Measurements from ENCODE around the gene UNC13D.
"Not testable (repeated sequence)": the region's sequence is repeated elsewhere in the genome, so short reads cannot be mapped to it uniquely, and the experiment has no call there.

Gene UNC13D

GRCh38 chr17:75843577-75844529, at the start of gene UNC13D:
Gene UNC13D (minus strand): TSS chr17:75844404. CDS start chr17:75844337, 67 bp downstream.
- no peak for DNase-seq

DNA sequence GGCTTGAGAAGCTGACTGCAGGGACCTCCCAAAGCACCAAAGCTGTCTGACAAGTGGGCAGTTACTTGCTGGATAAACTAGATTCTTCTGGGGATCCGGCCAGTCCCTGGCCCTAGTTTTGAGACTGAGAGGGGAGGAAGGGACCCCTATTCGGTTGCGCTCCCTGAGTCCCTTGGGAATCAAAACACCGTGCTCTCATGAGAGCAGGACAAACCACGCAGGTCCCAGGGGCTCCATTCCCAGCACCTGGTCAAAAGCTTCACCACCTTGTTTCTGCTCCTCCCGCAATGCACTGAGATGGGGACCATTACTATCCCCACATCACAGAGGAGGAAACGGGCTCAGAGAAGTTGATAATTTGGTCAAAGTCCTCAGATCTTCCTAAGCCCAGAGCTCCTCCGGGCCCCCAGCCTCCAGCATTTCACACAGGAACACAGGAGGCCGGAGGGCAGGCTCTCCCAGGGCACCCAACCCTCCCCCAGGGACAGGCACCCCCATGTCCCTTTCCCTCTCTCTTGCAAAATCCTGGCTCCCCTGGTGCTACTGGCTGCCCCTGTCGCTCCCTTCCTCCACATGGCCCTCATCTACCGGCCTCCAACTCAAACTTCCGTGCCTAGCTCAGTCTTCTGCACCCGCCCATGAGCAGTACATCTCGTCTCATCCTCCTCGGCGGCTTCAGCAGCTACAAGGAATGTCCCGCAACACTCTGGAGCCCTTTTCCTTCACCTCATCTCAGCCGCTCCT, 49.3 kb upstream of the UNC13D start:
- DNase-seq = no peak

GRCh38 chr17:75892556-75893224, 48.5 kb upstream of the UNC13D start:
- no peak for DNase-seq

DNA sequence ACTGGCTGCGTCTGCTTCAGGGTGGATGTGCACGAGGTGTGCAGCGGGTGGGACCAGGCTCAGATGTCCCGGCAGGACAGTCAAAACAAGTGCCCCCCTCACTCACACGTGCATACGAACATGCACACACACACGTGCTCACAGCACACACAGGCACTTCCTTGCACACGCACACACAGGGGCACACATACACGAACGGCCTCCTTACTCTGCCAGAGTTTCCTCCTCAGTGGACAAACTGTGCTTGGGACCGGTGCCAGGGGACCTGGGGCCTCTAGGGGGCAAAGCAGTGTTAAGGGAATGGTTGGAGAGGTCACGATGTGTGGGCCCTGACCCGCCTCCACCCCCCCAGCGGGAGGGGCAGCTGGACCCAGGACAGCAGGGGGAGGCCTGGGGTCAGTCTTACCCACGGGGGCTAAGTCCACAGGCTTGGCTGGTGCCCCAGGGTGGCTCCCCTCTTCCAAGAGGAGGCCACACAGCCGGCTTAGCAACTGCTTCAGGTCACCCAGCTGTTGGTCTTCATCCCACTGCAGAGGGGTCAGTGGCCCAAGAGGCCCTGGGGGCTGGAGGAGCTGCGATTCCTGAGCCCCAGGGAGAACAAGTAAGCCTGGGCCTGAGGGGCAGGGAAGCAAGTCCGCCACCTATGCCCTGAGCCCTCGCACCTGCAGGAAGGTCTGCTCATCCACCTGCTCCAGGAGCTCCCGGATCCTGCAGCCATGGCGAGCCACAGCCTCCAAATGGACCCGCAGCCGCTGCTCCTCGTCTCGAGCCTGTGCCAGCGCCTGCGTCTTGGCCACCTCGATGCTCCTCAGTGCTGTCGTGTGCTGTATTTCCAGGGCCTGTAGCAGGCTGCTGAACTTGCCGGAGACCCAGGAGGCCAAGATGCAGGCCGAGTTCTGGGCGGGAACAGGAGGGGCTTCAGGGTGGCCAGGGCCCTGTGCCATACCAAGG, 47.7 kb upstream of the UNC13D start:
- no peak for DNase-seq

- DNase-seq = no peak
Observed at GRCh38 chr17:75891022-75891604, 46.9 kb upstream of the UNC13D start.

DNA sequence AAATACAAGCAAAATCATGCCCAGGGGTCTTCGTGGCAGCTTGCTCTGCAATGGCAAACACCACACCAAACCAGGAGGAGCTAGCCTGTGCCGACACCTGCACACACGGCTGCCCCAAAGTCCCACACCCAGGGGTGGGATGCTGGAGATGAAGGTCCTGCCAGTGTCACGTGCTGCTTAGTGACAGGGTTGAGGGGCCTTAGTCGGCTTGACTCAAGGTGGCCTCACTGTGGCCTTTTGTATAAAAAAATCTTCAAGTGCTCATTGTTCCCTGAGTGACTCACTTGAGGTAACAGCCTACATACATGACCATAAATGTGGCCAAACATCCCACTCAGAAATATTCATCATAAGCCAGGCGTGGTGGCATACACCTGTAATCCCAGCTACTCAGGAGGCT, 45.2 kb upstream of the UNC13D start:
- no peak for DNase-seq

- no peak for DNase-seq
Observed at GRCh38 chr17:75888484-75888883, 44.3 kb upstream of the UNC13D start.

DNA sequence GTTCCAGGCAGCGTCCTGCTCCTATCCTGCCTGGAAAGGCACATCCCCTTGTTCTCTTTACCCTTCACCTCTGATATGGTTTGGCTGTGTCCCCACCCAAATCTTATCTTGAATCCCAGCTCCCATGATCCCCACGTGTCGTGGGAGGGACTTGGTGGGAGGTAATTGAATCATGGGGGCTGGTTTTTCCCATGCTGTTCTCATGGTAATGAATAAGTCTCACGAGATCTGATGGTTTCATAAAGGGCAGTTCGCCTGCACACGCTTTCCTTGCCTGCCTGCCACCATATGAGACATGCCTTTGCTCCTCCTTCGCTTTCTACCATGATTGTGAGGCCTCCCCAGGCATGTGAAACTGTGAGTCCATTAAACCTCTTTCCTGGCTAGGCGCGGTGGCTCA, 41.7 kb upstream of the UNC13D start:
- not testable (repeated sequence) for DNase-seq

DNA sequence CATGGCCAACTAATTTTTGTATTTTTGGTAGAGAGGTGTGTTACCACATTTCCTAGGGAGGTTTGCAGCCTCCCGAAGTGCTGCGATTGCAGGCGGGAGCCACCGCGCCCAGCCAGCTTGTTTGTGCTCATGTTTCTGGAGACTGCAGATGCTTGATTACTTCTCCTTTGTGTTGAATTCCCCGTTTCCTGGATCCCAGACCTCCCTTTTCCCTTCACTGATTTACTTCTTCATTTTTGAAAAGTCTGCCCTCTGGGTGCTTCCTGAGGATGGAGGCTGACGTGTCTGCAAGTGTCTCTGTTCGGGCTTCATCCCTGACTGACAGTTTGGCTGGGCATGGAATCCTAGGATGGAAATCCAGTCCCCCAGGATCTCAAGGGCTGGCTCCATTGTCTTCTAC, 41.2 kb upstream of the UNC13D start:
- DNase-seq = no peak

DNA sequence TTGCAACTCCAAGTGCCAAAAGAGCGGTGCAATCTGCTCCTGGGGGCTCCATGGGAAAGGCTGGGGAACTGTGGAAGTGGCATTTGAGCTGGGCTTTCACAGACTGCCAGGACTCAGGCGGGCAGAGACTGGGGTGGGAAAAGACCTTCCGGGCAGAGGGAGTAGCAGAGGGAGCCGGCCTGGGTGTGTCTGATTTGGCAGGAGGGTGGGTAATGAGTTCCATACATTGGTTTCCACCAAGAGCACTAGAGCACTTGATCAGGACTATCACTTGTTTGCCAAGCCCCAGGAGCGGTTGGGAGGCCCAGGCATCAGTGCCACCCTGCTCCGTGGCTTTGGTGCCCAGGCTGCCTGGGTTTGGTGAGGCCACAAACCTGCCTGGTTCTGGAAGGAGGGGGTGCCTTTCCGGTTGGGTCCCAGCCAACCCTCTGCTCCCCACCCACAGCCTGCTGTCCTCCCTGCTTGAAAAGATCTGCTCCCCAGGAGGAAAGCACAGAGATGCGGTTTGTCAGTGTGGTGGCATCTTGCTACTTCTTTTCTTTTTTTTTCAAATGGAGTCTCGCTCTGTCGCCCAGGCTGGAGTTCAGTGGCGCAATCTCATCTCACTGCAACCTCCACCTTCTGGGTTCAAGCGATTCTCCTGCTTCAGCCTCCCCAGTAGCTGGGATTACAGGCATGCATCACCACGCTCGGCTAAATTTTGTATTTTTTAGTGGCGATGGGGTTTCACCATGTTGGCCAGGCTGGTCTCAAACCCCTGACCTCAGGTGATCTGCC, 37.7 kb upstream of the UNC13D start:
- no peak for DNase-seq

GRCh38 chr17:75880266-75880665, 36.1 kb upstream of the UNC13D start:
- no peak for DNase-seq

DNA sequence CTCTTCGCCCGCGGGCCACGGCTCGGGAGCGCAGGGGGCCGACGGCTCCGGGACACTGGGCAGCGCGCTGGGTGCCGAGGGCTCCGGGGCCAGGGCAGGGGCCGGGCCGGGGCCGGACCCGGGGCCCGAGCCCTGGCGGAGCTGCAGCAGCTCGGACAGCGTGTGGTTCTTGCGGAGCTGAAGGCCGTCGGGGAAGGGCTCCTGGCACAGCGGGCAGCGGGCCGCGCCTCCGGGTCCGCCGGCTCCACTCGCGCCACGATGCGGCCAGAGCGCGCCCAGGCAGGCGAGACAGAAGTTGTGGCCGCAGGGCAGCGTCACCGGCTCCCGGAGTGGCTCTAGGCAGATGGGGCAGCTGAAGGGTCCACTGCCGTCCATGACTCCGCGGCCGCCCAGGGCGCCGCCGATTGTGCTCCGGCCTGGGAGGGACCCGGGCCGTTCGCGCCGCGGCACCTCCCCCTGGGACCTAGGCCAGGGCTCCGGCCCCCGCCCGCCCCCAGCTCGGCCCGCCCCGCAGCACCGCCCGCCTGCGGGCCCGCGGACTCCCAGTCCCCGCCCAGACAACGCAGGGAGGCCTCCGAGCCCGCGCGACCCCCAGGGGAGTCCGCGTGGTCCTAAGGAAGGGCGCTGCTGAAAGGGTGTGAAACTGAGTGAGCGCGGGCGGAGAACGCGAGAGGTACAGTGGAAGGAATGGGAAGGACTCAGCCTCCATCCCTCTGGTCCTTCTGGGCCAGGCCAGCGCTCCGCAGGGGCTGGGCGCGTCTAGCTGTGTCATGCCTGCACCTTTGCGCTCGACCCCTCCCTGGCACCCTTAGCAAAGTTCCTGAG, 34.2 kb upstream of the UNC13D start, which contains the start of gene TRIM47:
TSS of gene TRIM47 (minus strand) at position 408 of the 825 bp plus-strand sequence. CDS start at position 375, 33 bp downstream.
- no peak for DNase-seq

DNA sequence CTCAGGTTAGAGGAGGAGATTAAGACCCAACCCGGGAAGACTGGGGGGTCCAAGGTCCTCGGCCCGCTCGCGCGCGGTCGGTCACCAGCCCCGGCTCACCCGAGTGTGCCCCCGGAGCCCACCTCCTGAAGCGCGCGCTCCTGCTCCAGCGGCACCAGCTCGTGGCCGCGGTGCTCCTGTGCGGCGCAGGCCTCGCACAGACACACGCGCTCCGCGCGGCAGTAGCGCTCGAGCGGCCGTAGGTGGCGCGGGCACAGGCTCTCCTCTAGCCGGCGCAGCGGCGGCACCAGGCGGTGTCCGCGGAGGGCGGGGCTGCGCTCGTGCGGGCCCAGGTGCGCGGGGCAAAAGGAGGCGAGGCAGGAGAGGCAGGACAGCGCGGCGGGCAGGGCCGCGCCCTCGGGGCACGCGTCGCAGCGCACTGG, 33.6 kb upstream of the UNC13D start:
- DNase-seq = peak; percentile 50

GRCh38 chr17:75876938-75877751, 32.9 kb upstream of the UNC13D start:
- DNase-seq = no peak

GRCh38 chr17:75876190-75876937, 32.2 kb upstream of the UNC13D start:
- no peak for DNase-seq

DNA sequence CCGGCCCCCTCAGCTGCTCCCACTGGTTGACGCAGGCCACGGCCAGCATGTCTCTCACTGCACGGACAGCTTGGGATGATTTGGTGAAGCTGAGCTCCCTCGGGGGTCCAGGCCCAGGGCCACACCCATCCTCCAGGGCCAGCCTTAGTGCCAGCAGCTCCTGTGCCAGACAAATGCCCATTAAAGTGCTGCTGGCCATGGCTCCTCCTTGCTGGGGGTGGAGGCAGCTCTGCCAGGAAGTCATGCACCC, 31.7 kb upstream of the UNC13D start:
- DNase-seq = no peak

GRCh38 chr17:75875182-75875939, 31.2 kb upstream of the UNC13D start:
- no peak for DNase-seq

Measured in NCI-H524 treated with DMSO at 0.1 percent for 48 hours (cell line).